RPMI7951 (cell line): Measurements from ENCODE around the gene GON7. TPM values are rescaled to one million over a fixed set of nuclear protein-coding genes. Genes with fewer than 3 reads are reported as not detected.
"Not testable (repeated sequence)": the region's sequence is repeated elsewhere in the genome, so short reads cannot be mapped to it uniquely, and the experiment has no call there.

Experiments
- DNase-seq: peaks from one replicate; pipeline ENCODE4 v3.0.0-alpha.2; 2012; ENCODE audit warnings: low read depth
- total RNA-seq: library from RNA; depleted of rRNA; stranded (reverse); fragments of >200 nt; shearing (Covaris generic); gene quantifications from 2 replicates; pipeline ENCODE4 v1.2.3, GENCODE V29; 2014

The GON7 gene
- total RNA-seq, 1 experiment from 2014 or later = 35.4 TPM

DNA sequence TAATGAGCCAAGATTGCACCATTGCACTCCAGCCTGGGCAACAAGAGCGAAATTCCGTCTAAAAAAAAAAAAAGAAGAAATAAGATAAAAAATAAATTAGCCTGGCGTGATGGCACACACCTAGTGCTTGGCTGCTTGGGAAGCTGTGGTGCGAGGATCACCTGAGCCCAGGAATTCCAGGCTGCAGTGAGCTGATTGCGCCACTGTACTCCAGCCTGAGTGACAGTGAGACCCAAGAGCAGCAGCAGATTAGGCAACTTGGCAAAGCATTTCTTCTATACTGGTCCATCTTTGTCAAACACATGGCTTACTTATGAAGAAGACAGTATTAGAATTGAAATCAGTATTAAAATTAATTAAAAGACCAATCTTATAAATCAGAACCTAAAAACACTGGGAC lies 6.3 kb downstream of the GON7 start:
- no peak for DNase-seq

DNA sequence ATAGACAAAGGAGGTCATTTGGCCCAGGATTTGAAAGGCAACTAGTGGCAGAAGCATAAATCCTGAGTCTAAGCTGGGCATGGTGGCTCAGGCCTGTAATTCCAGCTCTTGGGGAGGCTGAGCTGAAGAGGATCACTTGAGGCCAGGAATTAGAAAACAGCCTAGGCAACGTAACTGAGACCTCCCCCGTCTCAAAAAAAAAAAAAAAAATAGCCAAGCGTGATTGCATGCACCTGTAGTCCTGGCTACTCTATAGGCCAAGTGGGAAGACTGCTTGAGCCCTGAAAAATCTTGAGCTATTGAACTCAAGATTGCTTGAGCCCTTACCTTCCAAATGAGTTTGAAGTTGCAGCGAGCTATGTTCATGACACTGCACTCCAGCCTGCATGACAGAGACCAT lies 7.8 kb downstream of the GON7 start:
- no peak for DNase-seq

DNA sequence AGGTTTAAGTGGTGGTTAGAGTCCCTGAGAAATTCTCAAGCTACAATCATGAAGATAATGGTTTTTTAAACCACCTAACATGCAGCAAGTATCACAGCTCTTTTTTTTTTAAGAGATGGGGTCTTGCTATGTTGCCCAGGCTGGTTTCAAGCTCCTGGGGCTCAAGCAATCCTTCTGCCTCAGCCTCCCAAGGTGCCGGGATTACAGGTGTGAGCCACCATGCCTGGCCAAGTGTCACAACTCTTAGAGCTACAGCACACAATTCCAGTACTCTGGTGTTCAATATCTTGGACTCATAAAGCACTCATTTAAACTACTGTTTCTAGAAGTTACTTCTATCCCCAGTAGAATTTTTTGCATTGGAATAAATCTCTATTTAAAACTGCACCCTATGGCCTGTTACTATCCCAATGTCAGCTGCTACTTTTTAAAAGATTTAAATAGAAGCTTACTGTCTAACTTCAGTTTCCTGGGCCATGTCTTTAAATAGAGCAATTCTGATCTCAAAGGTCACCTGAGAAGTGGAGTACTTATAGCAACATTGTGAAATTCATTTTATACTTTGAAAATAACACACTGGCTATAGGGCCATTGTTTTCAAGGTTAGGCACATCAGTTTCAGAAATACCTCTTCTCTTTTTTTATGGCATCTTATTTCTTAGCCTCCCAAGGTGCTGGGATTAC lies 11.4 kb downstream of the GON7 start:
- DNase-seq = no peak

DNA sequence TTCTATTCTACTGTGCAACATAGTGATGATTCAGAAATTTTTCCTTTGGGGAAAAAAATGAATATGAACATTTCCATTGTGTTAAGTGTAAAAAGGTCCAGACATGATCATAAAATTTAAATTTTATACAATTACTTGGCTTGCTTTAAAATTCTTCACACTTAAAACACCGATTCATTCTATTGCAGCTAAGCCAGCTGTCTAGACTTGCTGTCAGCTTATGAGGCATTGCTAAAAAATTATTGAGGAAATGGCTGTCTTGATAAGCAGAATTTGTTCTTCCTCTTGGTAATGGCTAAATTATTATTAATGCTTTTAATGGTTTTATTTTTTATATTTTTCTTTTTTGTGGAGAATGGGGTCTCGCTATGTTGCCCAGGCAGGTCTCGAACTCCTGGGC lies 19.9 kb downstream of the GON7 start:
- no peak for DNase-seq

DNA sequence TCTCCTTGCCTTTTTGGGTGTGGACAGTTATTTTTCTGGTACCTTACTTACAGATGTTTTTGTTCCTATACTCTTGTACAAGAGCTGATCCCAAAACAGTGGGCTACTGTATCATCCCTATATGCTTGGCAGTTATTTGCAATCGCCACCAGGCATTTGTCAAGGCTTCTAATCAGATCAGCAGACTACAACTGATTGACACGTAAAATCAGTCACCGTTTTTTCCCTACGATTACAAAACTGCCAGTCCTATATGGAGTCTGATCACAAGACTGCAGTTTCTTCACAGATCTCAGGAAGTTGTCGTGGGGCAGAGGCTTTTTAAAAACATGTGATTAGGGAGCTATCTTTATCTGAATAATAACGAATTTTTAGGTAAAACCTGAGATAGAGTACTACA lies 20.4 kb downstream of the GON7 start:
- DNase-seq = no peak

DNA sequence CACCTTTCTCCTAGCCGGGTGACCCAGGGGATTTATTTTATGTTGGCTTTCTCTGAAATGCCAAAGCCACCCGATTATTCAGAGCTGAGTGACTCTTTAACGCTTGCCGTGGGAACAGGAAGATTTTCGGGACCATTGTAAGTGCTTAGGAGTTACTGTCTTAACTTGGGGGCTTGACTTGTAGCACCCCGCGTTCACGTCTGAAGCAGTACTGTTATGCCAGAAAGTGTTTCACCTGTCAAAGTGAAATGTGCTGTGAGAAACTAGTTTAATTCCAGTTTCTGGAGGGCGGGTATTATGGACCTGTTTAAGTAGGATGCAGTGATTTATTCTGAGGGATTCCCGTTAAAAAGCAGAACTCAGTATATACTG lies 21.5 kb downstream of the GON7 start:
- DNase-seq = no peak

DNA sequence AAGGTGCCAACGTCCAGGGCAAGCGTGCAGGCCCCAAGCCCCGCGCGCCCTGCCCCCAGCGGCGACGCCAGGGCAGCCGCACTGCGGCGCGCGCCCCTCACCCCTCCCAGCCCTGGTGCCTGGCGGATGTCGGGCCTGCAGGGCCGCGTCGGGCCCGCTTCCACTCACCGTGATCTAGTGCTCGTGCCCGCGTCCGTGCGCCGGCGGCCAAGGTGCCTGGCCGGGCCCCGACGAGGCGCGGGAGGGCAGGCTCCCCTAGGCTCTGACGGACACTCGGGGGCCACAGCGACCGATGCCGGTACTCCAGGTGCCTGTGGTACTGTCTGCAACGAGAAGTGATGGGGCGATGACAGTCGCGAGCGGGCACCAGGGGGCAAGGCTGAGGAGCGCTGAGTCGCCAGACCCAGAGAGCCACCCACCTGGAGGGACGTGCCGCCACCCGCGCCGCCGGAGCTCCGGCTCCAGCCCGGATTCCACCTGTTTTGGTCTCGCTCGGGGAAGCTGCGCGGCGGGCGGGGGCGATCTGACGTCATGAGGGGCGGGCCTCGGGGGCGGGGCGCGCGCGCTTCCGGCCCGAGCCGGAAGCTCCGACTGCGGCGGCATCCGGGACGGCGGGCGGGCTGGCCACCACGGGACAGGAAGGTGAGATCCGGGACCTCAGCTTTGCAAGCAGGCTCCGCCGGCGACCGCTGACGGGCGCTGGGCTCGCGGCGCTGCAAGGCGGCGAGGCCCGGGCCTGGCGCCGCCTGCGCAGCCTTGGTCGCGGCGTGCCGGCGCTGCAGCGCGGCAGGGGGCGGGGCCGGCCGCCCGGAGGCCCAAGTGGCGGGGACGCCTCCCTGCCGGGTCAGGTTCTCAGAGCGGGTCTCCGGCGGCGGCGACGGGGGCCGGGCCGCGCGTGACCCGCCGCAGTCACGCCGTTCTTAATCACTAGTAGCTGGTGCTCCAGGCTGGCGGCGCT lies 22.2 kb downstream of the GON7 start, which contains the start of the genes LYSET and MOAP1:
Gene LYSET, plus strand, starts transcription at position 927 of the 958 bp plus-strand sequence. CDS start 89 bp downstream, outside the sequence.
Gene MOAP1, minus strand, starts transcription at position 507 of the 958 bp plus-strand sequence. CDS start 655 bp downstream, outside the sequence.
- DNase-seq = peak; percentile 81

DNA sequence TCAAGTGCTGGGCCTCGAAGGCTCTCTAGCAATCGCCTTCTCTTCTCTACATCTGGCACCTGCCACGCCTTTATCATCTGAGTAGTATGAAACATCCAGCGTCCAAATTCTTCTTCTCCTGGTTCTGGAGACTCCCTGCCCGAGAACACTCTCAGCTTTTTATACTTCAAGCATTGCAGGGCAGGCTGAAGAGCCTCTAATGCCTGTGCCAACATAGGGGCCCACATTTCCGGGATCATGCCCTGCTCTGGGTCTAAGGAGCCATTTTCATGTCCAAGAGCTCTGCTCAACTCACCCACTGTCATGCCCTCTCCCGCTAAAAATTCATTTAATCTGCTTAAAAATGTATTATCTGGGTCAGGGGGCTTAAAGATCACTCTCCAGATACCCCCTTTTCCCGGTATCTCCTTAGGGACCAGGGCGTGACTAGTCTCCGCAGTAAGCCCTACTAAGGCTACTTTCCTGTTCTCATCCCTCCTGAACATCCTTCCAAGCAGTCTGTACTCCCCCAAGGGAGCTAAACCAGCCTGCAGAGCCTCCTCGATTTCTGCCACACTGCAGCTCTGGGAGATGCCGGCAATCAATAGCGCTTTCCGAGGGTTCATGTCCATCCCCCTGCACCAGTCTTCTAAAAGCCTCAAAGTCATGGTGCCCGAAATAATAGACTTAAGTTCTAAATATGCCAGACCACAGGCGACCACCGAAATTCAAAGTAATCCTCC lies 23.1 kb downstream of the GON7 start:
- no peak for DNase-seq

DNA sequence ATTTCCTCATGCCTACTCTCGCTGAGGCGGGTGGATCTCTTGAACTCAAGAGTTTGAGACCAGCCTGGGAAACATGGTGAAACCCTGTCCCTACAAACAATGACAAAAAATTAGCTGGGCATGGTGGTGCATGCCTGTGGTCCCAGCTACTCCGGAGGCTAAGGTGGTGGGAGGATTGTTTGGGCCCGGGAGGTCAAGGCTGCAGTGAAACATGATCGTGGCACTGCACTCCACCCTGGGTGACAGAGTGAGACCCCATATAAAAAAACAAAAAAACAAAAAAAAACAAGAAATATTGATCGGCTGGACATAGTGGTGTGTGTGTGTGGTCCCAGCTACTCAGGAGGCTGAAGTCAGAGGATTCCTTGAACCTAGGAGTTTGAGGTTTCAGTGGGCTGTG lies 31.4 kb downstream of the GON7 start:
- DNase-seq = no peak

DNA sequence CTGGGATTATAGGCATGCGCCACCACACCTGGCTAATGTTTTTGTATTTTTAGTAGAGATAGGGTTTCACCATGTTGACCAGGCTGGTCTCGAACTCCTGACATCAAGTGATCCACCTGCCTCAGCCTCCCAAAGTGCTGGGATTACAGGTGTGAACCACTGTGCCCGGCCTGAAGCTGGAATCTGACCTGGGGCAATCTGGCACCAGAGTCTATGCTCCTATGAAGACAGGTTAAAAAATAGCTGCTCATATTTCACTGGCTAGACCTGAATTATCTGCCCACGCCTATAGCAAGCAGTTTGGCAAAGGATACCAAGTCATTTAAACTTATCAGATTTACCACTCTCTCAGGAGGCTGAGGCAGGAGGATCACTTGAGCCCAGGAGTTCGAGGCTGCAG lies 32.1 kb downstream of the GON7 start:
- DNase-seq = not testable (repeated sequence)

DNA sequence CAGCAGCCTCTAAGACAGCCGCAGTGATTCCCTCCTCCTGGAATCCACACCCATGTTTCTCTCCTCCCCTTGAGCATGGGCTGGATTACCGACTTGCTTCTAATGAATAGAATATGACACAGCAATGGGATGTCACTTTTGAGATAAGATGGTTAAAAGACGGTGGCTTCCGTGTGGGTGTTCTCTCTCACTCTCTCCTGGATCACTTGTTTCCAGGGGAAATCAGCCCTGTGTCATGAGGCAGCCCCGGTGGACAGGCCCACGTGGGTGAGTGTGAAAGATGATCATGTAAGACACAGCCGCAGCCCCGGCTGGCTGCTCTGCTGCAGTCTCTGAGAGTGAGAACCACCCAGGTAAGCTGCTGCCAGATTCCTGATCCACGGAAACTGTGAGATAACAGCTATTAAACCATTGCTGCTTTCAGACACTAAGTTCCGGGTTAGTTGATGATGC lies 32.9 kb downstream of the GON7 start:
- DNase-seq = no peak

DNA sequence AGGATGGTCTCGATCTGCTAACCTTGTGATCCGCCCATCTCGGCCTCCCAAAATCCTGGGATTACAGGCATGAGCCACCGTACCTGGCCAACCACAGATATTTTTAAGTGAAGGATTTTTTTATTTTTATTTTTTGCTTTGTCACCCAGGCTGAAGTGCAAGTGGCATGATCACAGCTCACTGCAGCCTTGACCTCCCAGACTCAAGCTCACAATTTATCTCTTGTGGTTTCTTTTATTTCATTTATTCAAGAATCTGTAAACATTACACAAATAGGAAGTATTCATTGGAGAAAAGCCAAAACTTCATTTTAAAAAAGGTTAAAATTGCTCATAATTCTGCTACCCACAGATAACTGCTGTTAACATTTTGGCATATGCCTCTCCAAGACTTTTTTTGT lies 35.5 kb downstream of the GON7 start:
- DNase-seq = no peak

DNA sequence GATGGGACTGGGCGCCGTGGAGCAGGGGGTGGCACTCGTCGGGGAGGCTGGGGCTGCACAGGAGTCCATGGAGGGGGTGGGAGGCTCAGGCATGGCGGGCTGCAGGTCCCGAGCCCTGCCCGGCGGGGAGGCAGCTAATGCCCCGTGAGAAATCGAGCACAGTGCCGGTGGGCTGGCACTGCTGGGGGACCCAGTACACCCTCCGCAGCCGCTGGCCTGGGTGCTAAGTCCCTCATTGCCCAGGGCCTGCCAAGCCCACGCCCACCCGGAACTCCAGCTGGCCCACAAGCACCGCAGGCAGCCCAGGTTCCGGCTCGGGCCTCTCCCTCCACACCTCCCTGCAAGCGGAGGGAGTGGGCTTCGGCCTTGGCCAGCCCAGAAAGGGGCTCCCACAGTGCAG lies 36.7 kb downstream of the GON7 start:
- not testable (repeated sequence) for DNase-seq

DNA sequence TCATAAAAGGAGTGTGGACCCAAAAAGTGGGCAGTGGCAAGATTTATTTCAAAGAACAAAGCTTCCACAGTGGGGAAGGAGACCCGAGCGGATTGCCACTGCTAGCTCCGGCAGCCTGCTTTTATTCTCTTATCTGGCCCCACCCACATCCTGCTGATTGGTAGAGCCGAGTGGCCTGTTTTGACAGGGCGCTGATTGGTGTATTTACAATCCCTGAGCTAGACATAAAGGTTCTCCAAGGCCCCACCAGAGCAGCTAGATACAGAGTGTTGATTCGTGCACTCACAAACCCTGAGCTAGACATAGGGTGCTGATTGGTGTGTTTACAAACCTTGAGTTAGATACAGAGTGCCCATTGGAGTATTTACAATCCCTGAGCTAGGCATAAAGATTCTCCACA lies 37.2 kb downstream of the GON7 start:
- DNase-seq = not testable (repeated sequence)

DNA sequence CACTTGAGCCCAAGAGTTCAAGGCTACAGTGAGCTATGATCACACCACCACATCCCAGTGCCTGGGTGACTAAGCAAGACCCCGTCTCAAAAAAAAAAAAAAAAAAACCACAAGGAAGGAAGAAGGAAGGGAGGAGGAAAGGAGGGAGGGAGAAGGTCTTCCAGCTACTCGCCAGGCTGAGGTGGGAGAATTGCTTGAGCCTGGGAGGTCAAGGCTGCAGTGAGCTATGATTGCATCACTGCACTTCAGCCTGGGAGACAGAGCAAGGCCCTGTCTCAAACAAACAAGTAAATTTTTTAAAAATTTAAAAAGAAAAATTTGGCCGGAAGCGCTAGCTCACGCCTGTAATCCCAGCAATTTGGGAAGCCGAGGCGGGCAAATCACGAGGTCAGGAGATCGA lies 38.3 kb downstream of the GON7 start:
- DNase-seq = not testable (repeated sequence)

DNA sequence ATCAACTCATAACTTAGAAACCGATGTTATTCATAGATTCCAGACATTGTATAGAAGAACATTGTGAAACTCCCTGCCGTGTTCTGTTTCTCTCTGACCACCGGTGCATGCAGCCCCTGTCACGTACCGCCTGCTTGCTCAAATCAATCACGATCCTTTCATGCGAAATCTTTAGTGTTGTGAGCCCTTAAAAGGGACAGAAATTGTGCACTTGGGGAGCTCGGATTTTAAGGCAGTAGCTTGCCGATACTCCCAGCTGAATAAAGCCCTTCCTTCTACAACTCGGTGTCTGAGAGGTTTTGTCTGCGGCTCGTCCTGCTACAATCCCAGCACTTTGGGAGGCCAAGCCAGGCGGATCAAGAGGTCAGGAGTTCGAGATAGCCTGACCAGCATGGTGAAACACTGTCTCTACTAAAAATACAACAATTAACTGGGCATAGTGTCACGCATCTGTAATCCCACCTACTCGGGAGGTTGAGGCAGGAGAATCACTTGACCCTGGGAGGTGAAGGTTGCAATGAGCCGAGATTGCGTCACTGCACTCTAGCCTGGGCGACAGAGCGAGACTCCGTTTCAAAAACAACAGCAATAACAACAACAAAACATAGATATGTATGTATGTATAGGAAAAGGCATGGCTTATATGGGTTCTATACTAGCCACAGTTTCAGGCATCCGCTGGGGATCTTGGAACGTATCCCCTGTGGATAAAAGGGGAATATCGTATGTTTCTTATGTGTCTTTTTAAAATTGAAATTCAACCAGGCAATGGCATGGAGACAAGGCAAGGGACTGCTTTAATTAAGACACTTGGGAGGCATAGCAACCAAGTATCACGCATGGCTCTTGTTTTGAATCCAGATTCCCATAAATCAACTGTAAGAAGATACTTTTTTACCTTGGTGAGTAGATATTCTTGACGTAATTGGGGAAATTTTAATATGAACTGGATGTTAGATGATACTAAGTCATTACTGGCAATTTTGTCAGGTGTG lies 41.3 kb downstream of the GON7 start:
- not testable (repeated sequence) for DNase-seq

DNA sequence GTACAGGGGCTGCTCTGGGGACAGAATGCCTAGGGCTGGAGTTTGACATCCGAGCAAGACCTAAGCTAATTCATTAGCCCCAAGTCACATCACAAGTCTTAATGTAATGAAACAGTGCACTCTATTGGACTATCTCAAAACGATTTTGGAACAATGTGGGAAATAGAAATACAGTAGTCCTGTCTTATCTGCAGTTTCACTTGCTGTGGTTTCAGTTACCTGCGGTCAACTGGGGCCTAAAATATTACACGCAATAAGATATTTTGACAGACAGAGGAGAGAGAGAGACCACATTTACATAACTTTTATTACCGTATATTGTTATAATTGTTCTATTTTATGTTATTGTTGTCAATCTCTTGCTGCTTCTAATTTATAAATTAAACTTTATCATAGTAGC lies 43.3 kb downstream of the GON7 start:
- no peak for DNase-seq

DNA sequence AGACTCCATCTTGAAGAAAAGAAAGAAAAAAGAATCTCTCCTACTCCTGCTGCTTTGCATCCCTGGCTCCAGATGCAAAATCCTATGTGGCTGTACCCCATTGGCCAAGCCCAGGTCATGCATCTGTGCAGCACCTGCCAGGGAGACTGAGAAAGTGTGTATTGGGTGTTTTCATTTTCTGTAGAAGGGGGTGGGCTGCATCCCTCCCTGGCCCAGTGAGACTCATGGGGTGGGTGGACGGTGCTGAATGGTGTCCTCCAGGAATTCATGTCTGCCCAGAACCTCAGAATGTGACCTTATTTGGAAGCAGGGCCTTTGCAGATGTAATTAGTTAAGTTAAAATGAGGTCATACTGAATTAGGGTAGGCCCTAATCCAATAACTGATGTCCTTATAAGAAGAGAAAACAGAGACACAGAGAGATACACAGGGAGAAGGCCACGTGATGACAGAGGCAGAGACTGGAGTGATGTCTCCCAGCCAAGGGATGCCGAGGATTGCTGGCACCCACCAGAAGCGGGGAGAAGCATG lies 45.4 kb downstream of the GON7 start:
- DNase-seq = no peak

DNA sequence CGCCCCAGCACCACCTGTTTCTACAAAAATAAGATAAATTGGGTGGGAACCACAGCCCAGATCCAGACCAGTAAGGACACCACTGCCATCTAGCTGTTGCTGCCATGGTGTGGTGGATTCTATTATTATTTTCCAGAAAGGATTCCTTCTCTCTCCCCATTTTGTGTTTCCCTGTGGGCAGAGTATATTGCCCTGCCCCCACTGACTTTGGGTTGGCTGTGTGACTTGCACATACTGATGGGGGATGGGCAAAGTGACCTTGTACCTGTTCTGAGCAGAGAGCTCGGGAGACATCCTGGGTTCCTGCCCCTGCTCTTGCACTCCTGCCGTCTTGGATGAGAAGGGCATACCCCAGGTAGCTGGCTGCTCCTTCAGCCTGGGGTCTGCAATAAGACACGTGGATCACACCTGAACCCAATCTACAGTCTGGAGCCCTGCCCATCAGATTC lies 46.5 kb downstream of the GON7 start:
- no peak for DNase-seq

DNA sequence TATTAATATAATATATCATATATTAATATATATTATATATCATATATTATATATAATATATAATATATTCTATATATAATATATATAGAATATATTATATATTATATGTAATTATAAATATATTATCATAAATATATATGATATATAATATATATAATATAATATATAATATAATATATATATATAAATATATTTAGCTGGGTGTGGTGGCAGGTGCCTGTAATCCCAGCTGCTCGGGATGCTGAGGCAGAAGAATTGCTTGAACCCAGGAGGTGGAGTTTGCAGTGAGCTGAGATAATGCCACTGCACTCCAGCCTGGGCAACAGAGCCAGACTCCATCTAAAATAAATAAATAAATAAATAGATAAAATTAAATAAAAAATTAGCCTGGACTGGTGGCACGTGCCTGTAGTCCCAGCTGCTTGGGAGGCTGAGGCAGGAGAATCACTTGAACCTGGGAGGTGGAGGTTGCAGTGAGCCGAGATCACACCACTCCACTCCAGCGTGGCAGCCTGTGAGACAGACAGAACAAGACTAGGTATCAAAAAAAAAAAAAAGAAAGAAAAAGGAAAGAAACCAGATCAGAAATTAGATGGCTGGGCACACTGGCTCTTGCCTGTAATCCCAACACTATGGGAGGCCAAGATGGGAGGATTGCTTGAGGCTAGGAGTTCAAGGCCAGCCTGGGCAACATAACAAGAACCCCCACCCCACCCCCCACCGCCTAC lies 47.1 kb downstream of the GON7 start:
- not testable (repeated sequence) for DNase-seq
